T-cell (primary cell): ENCODE measurements around the gene LRRC59. TPM values are rescaled to one million over a fixed set of nuclear protein-coding genes. Genes with fewer than 3 reads are reported as not detected.

Source experiments
- ATAC-seq, 4 experiments: fragments of 200-7000 bp in 3 of 4; fragments of 150-1000 bp in 1 of 4; cut with Tn5 transposase; replicated peaks in 1 of 4; 1 replicate in 3 of 4; 2 replicates in 1 of 4; pipeline ENCODE4 v1.10.0; 2021; ENCODE audit warnings: moderate library complexity in 3 of 4, mild to moderate bottlenecking in 2 of 4, moderate number of reproducible peaks in 1 of 4
- CTCF ChIA-PET, 2 donors: fragments of 300-600 bp; sonication (Branson Sonifier 250); formaldehyde crosslinking; loops; one replicate each; lab custom pipeline; 2022; ENCODE audit warnings: antibody characterized with exemption in 2 of 2; lab: Charles Lee
- POLR2A ChIA-PET, 2 donors: fragments of 300-600 bp; sonication (Branson Sonifier 250); formaldehyde crosslinking; loops; one replicate each; lab custom pipeline; 2022; ENCODE audit warnings: antibody characterized with exemption in 2 of 2; lab: Charles Lee
- DNase-seq, 35 experiments: peaks; one replicate each; pipeline versions ENCODE4 v3.0.0 to v3.0.0-alpha.2; 2013 to 2023
- H3K27ac ChIP-seq: one replicate; pipeline ENCODE4 v1.5.1; 2013; ENCODE audit warnings: low read length
- H3K27me3 ChIP-seq, 2 experiments: replicated peaks in 1 of 2; 1 replicate in 1 of 2; 2 replicates in 1 of 2; pipeline versions ENCODE4 v1.6.1 to v1.7.0; 2013; ENCODE audit warnings: low read length in 1 of 2, mixed read lengths in 1 of 2; ENCODE audit not compliant: control insufficient read depth in 2 of 2, insufficient read depth in 2 of 2; ENCODE audit errors: extremely low read depth in 1 of 2
- H3K36me3 ChIP-seq, 2 donors: 1 replicate in 1 of 2; 2 replicates in 1 of 2; pipeline versions ENCODE4 v1.6.1 to v1.7.0; 2013; ENCODE audit warnings: low read length in 1 of 2; ENCODE audit not compliant: control insufficient read depth in 2 of 2, insufficient read depth in 1 of 2; ENCODE audit errors: extremely low read depth in 1 of 2
- H3K4me1 ChIP-seq, 2 experiments: 1 replicate in 1 of 2; 2 replicates in 1 of 2; pipeline versions ENCODE4 v1.6.1 to v1.7.0; 2013; ENCODE audit warnings: low read length in 2 of 2, mixed read lengths in 1 of 2; ENCODE audit not compliant: insufficient read depth in 2 of 2, control insufficient read depth in 1 of 2; ENCODE audit errors: extremely low read depth in 1 of 2
- H3K4me3 ChIP-seq, 2 donors: 1 replicate in 1 of 2; 2 replicates in 1 of 2; pipeline versions ENCODE4 v1.5.1 to v1.7.0; 2013; ENCODE audit warnings: mild to moderate bottlenecking in 2 of 2, low read length in 1 of 2, moderate library complexity in 1 of 2; ENCODE audit not compliant: control insufficient read depth in 1 of 2; ENCODE audit errors: extremely low read depth in 1 of 2
- H3K9me3 ChIP-seq: 2 replicates; pipeline ENCODE4 v1.7.0; 2013
- H3K27ac Mint-ChIP-seq, 2 donors: one replicate each; pipeline ENCODE4 v1.8.0; 2020 to 2021; ENCODE audit warnings: mild to moderate bottlenecking in 2 of 2, mixed read lengths in 2 of 2
- H3K27me3 Mint-ChIP-seq, 2 donors: one replicate each; pipeline ENCODE4 v1.8.0; 2021 to 2022; ENCODE audit warnings: mixed read lengths in 2 of 2
- H3K36me3 Mint-ChIP-seq: one replicate; pipeline ENCODE4 v1.8.0; 2021; ENCODE audit warnings: mixed read lengths
- H3K4me1 Mint-ChIP-seq, 3 donors: one replicate each; pipeline ENCODE4 v1.8.0; 2020 to 2022; ENCODE audit warnings: mixed read lengths in 3 of 3, mild to moderate bottlenecking in 1 of 3
- H3K4me3 Mint-ChIP-seq, 3 donors: one replicate each; pipeline ENCODE4 v1.8.0; 2020 to 2022; ENCODE audit warnings: mild to moderate bottlenecking in 3 of 3, mixed read lengths in 3 of 3, moderate library complexity in 3 of 3
- H3K9me3 Mint-ChIP-seq, 3 donors: one replicate each; pipeline ENCODE4 v1.8.0; 2020 to 2022; ENCODE audit warnings: mixed read lengths in 3 of 3
- WGBS: methylation state at CpG from one replicate; pipeline ENCODE4 v1.1.5; 2013; ENCODE audit warnings: missing lambda C conversion rate; ENCODE audit not compliant: insufficient coverage; 5-methylcytosine and 5-hydroxymethylcytosine counted together
- total RNA-seq, 35 experiments: library from RNA in 6 of 35; stranded (reverse) in 6 of 35; fragments of 120-200 nt in 1 of 35; gene quantifications; one replicate each; pipeline versions ENCODE4 v1.2.1 to v1.2.4 and lab custom pipeline; 2013 to 2026

LRRC59 gene
- total RNA-seq (10 to 100 TPM; 29.4 to 41.7 (median 33.1) TPM), total RNA-seq (lab: John Stamatoyannopoulos, UW) (47.0 to 301 (median 91.4) reads per million in 29 experiments)
- total RNA-seq (2013), result 28.7 TPM

DNA sequence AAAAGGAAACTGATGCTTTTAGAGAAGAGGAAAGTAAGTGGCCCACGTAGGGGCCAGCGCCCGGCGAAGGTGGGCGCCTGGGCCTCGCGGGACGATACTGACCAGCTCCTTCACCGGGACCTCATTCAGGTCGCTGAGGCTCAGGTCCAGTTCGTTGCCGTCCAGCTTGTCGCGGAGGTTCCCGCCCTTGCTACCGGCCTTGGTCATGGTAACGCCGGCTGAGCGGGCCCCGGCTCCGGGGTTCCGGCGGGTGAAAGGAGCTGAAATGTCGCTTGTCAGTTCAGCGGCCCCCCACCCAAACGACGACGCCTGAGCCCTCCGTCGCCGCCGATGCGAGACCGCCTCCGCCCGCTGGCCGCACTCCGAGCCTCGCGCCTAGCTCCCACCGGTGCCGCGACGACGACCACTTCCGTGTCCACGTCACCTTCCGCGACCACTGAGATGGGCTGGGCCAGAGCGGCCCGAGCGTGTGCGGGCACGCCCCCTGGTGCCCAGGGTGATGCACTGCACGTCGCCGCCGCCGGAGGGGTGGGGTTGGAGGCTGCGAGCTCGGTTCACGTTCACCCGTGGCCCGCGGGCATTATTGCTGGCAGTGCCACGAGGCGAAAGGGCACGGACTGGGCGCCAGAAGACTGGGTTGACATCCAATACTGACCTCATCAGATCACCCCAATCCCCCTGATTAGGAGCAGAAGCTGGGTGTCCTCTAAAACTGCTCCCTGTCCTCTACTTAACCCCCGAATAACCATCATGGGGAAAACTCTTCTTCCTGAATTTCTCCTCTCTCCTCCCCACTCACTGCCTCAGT lies at the start of gene LRRC59:
LRRC59 (minus strand) TSS at position 413 of the 808 bp plus-strand sequence; CDS start at position 207, 206 bp downstream.
- no peaks in the 10 kb centered on the region for H3K9me3 ChIP-seq
- WGBS, result under 1% methylated on average over 62 of the region's 70 CpGs
- H3K27me3 ChIP-seq, result no peaks in the 10 kb centered on the region
- H3K4me3 ChIP-seq, result peak within 1 kb of the TSS; percentile 93 to 99
- DNase-seq, result peak; percentile 81 to 96 (median 90)
- H3K36me3 Mint-ChIP-seq, result peaks cover 21% of the 10 kb centered on the region
- no peaks in the 10 kb centered on the region for H3K27me3 Mint-ChIP-seq
- peak within 1 kb of the TSS; percentile 85 to 94 (median 89) for H3K4me3 Mint-ChIP-seq
- H3K27ac ChIP-seq, result peak within 1 kb of the TSS; percentile 77
- ChIA-PET CTCF (interaction anchor here (0.5 to 3.2 kb wide), 24 partner anchors 9 to 1059 kb away, joined by 3 to 36 read pairs (median 4); partner anchors contain the start of genes ACSF2 (in 1 of the 2), CACNA1G (in 1 of the 2), EME1 (in 1 of the 2) and MRPL27 (in 1 of the 2)), POLR2A (interaction anchor here (0.5 to 1.0 kb wide), 3 partner anchors 34 to 1067 kb away, joined by 3 to 4 read pairs (median 4); no protein-coding TSS in a partner anchor)
- H3K27ac Mint-ChIP-seq, result peak within 1 kb of the TSS; percentile 84 to 87
- ATAC-seq, result peak; percentile 98 to 100 (median 98)
- peaks cover 17 to 28% of the 10 kb centered on the region in 2 experiments for H3K4me1 ChIP-seq
- no peaks in the 10 kb centered on the region for H3K9me3 Mint-ChIP-seq
- peaks cover 0 to 27% of the 10 kb centered on the region in 2 donors for H3K36me3 ChIP-seq
- H3K4me1 Mint-ChIP-seq, result peaks cover 38 to 43% (median 40%) of the 10 kb centered on the region in 3 donors

DNA sequence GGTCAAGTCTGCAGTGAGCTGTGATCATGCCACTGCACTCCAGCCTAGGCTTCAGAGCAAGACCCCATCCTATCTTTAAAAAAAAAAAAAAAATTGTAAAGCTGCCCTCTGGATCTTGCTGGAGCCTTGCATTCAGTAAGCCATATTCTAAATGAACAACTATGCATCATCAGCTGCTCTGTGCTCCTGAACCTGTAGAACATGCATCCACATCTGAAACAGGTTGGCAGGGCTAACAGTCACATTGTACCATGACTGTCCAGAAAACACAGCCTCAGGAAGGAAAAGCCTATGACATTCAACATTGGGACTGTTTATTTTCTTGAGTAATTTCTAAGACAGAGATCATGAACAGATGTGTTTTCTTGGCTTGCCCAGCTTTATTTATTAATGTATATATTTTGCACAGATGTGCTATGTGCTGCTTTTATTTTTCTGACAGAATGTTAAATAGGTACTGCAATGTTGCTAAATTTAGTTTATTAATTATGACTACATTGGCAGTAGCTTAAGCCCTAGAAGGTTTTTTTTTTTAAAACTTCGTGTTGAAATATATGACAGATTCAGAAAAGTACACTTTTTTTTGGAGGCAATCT lies 48.5 kb upstream of the LRRC59 start:
- CTCF ChIA-PET, result interaction anchor here in 1 of 2 donors (0.7 kb wide), 1 partner anchor 110 kb away, joined by 3 read pairs; no protein-coding TSS in a partner anchor

DNA sequence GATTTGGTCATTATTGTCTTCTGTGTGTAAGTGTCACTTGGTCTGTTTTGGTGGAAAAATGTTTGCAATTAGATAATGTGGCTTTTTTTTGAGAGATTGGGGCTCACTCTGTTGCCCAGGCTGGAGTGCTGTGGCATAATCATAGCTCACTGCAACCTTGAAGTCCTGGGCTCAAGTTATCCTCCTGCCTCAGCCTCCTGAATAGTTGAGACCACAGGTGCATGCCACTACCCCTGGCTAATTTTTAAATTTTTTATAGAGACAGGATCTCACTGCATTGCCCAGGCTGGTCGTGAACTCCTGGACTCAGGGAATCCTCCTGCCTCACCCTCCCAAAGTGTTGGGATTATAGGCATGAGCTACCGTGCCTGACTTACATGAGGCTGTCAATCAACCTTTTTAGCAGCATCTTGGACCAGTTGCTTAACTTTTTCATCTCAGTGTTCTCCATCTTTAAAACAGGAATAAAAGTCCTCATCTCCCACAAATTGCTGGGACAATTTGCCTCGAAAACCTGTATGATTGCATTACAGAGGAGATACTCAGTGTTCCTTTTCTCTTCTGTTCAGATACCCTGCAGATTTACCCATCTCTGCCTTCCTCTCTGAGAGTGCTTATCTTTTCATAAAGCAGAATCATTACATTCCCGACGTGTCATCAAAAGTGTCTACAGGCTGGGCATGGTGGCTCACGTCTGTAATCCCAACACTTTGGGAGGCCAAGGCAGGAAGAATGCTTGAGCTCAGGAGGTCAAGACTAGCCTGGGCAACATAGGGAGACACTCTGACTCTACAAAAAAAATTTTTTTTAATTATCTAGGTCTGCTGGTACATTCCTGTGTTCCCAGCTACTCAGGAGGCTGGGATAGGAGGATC lies 47.8 kb upstream of the LRRC59 start:
- ATAC-seq (no peak), DNase-seq (no peak)
- H3K27me3 ChIP-seq, result no peaks in the 10 kb centered on the region
- H3K36me3 ChIP-seq, result no peaks in the 10 kb centered on the region
- ChIA-PET CTCF (interaction anchor here in 1 of 2 donors (0.7 kb wide), 1 partner anchor 109 kb away, joined by 3 read pairs; no protein-coding TSS in a partner anchor), POLR2A (interaction anchor here in 1 of 2 donors (0.6 kb wide), 1 partner anchor 208 kb away, joined by 3 read pairs; no protein-coding TSS in a partner anchor)
- H3K9me3 ChIP-seq, result no peaks in the 10 kb centered on the region
- H3K27ac Mint-ChIP-seq, result no peak overlapping the region
- no peak overlapping the region for H3K27ac ChIP-seq
- WGBS, result 95% methylated on average over 4 of the region's 6 CpGs
- H3K4me3 Mint-ChIP-seq, result no peak overlapping the region
- no peaks in the 10 kb centered on the region for H3K9me3 Mint-ChIP-seq
- no peak overlapping the region for H3K4me3 ChIP-seq
- H3K27me3 Mint-ChIP-seq, result no peaks in the 10 kb centered on the region
- H3K4me1 ChIP-seq, result no peaks in the 10 kb centered on the region
- peaks cover 3% of the 10 kb centered on the region for H3K36me3 Mint-ChIP-seq
- no peaks in the 10 kb centered on the region for H3K4me1 Mint-ChIP-seq

More for the DNA sequence above, 48.5 kb upstream of the LRRC59 start:
- Histone ChIP-seq H3K4me1 (no peaks in the 10 kb centered on the region), H3K27me3 (no peaks in the 10 kb centered on the region), H3K4me3 (no peak overlapping the region), H3K27ac (no peak overlapping the region), H3K36me3 (no peaks in the 10 kb centered on the region), H3K9me3 (no peaks in the 10 kb centered on the region)
- Mint-ChIP-seq H3K27me3 (no peaks in the 10 kb centered on the region), H3K9me3 (no peaks in the 10 kb centered on the region), H3K27ac (no peak overlapping the region), H3K4me3 (no peak overlapping the region), H3K4me1 (no peaks in the 10 kb centered on the region), H3K36me3 (peaks cover 5% of the 10 kb centered on the region)
- ATAC-seq, result no peak
- DNase-seq, result no peak
- WGBS, result 71% methylated on average over 1 of the region's 1 CpG
- POLR2A ChIA-PET, result interaction anchor here (0.6 kb wide), 2 partner anchors 19 to 208 kb away, joined by 3 read pairs; no protein-coding TSS in a partner anchor

DNA sequence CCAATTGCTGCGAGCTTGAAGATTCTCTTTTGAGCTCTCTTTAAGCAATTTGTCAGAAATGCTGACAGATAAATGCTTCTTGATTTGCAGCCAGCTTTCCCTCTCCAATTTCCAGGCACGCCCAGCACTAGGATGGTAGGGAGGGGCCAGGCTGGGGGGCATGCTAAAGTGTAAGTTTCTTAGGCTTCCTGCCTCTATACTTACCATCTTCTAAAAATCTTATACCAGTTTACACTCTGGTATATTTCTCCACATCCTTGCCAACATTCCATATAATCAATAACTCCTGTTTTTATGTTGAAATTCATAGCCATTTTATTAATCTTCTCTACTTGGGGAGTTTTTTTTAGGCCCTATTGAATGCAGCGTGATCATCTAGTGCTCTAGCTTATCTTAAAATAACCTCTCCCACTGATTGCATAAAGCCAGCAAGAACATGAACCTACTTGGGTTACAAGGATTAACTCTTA lies 46.2 kb upstream of the LRRC59 start:
- POLR2A ChIA-PET, result interaction anchor here in 1 of 2 donors (0.8 kb wide), 1 partner anchor 11 kb away, joined by 3 read pairs; no protein-coding TSS in a partner anchor
- H3K36me3 ChIP-seq, result no peaks in the 10 kb centered on the region
- Mint-ChIP-seq H3K27me3 (no peaks in the 10 kb centered on the region), H3K9me3 (no peaks in the 10 kb centered on the region), H3K4me3 (no peak overlapping the region), H3K27ac (no peak overlapping the region), H3K4me1 (no peaks in the 10 kb centered on the region), H3K36me3 (peaks cover 3% of the 10 kb centered on the region)
- CTCF ChIA-PET, result interaction anchor here (0.6 to 1.3 kb wide), 3 partner anchors 8 to 145 kb away, joined by 5 read pairs; no protein-coding TSS in a partner anchor
- 100% methylated on average over 1 of the region's 3 CpGs for WGBS
- H3K9me3 ChIP-seq, result no peaks in the 10 kb centered on the region
- H3K27me3 ChIP-seq, result no peaks in the 10 kb centered on the region
- DNase-seq (no peak), ATAC-seq (no peak)
- no peak overlapping the region for H3K27ac ChIP-seq
- no peaks in the 10 kb centered on the region for H3K4me1 ChIP-seq
- no peak overlapping the region for H3K4me3 ChIP-seq

DNA sequence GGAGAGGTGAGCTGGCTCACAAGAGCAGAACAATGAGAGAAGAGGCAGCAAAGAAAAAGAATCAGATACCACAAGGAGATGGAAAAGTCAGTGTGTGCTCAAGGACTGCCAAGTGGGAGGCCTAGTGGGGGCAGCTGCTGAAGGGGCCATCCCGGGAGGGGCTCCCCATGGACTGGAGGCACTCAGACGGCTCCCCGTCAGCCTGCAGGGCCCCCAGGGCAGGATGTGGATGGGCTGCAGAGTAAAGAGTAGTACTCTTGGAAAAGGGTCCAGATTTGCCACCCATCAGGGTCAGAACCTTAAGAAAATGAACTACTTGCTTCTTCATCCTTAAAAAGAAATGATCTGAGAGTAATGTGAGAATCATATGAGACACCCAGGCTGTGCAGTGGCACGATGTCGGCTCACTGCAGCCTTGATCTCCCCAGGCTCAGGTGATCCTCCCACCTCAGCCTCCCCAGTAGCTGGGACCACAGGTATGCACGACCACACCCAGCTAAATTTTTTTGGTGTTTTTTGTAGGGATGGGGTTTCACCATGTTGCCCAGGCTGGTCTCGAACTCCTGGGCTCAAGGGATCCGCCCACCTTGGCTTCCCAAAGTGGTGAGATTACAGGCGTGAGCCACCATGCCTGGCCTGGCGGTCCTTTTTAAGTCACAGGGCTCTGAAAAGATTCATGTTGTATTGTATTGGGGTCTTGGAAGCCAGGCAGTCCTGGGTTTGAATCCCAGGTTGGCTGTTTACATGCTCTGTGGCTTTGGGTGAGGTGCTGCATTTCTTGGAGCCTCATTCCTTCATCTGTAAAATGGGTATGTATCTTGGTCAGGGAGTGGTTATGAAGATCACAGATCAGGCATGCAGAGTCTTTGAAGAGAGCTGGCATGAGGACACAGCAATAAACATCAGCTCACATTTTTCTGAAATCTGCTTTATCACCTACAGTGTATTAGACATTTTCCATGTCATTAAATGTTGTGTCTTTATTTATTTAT lies 43.8 kb upstream of the LRRC59 start:
- Mint-ChIP-seq H3K27me3 (no peaks in the 10 kb centered on the region), H3K4me1 (no peaks in the 10 kb centered on the region), H3K27ac (no peak overlapping the region), H3K9me3 (no peaks in the 10 kb centered on the region), H3K4me3 (no peak overlapping the region), H3K36me3 (peaks cover 3% of the 10 kb centered on the region)
- POLR2A ChIA-PET, result no interaction called here
- no peak overlapping the region for H3K27ac ChIP-seq
- CTCF ChIA-PET, result no interaction called here
- WGBS, result 94% methylated on average over 5 of the region's 10 CpGs
- no peaks in the 10 kb centered on the region for H3K4me1 ChIP-seq
- no peaks in the 10 kb centered on the region for H3K36me3 ChIP-seq
- ATAC-seq (no peak), DNase-seq (no peak)
- no peak overlapping the region for H3K4me3 ChIP-seq
- no peaks in the 10 kb centered on the region for H3K27me3 ChIP-seq
- H3K9me3 ChIP-seq, result no peaks in the 10 kb centered on the region
